DND-41 (cell line): ENCODE measurements around the gene DNAH14.
"Not testable (repeated sequence)": the region's sequence is repeated elsewhere in the genome, so short reads cannot be mapped to it uniquely, and the experiment has no call there.

ENCODE experiments used
- ATAC-seq: fragments of 200-7000 bp; cut with Tn5 transposase; 3 replicates; pipeline ENCODE4 v1.9.1; 2021; ENCODE audit warnings: low read depth; ENCODE audit not compliant: insufficient read depth
- DNase-seq: peaks from one replicate; pipeline ENCODE4 v3.0.0-alpha.2; 2020
- H2AFZ ChIP-seq: 2 replicates; pipeline ENCODE4 v1.6.0; 2012; ENCODE audit warnings: low read depth, low read length
- H3K27ac ChIP-seq: 2 replicates; pipeline ENCODE4 v1.5.1; 2012; ENCODE audit warnings: low read length, inconsistent platforms
- H3K27me3 ChIP-seq: fragments of 200-600 bp; sonication (generic); 2 replicates; pipeline ENCODE4 v1.6.0; 2012; ENCODE audit warnings: low read length, mild to moderate bottlenecking, inconsistent platforms; ENCODE audit not compliant: insufficient read depth, poor library complexity
- H3K36me3 ChIP-seq: 2 replicates; pipeline ENCODE4 v1.5.1; 2012; ENCODE audit warnings: low read length, inconsistent platforms; ENCODE audit not compliant: insufficient read depth
- H3K4me1 ChIP-seq: 2 replicates; pipeline ENCODE4 v1.5.1; 2012; ENCODE audit warnings: mild to moderate bottlenecking, low read length; ENCODE audit not compliant: insufficient read depth
- H3K4me2 ChIP-seq: 2 replicates; pipeline ENCODE4 v1.6.0; 2012; ENCODE audit warnings: mild to moderate bottlenecking, moderate library complexity, low read length, inconsistent platforms; ENCODE audit not compliant: insufficient read depth
- H3K4me3 ChIP-seq, 2 experiments: fragments of 200-600 bp in 1 of 2; shearing (Covaris generic) in 1 of 2; 2 replicates each; pipeline ENCODE4 v1.5.1; 2012 to 2016; ENCODE audit warnings: inconsistent platforms in 2 of 2, low read length in 2 of 2, mild to moderate bottlenecking in 2 of 2, low read depth in 1 of 2, moderate library complexity in 1 of 2
- H3K79me2 ChIP-seq: 2 replicates; pipeline ENCODE4 v1.6.0; 2012; ENCODE audit warnings: low read length, inconsistent platforms; ENCODE audit not compliant: insufficient read depth
- H3K9ac ChIP-seq: 2 replicates; pipeline ENCODE4 v1.6.0; 2012; ENCODE audit warnings: low read depth, mild to moderate bottlenecking, inconsistent platforms, low read length, moderate library complexity
- H3K9me3 ChIP-seq: 2 replicates; pipeline ENCODE4 v1.5.1; 2012; ENCODE audit warnings: low read length, moderate library complexity, mild to moderate bottlenecking, inconsistent platforms; ENCODE audit not compliant: insufficient read depth, severe bottlenecking
- H4K20me1 ChIP-seq: 2 replicates; pipeline ENCODE4 v1.6.0; 2012; ENCODE audit warnings: low read length; ENCODE audit not compliant: insufficient read depth
- CTCF ChIP-seq: IDR thresholded peaks from 2 replicates; pipeline ENCODE4 v1.5.1; 2012; ENCODE audit warnings: borderline replicate concordance, low read length, moderate library complexity, mild to moderate bottlenecking; ENCODE audit not compliant: poor library complexity, severe bottlenecking; ENCODE audit errors: extremely low read depth
- EZH2 ChIP-seq: IDR thresholded peaks from 3 replicates; pipeline ENCODE4 v1.6.1; 2012; ENCODE audit warnings: borderline replicate concordance, low read depth, mild to moderate bottlenecking, moderate library complexity, low read length, inconsistent platforms; ENCODE audit not compliant: severe bottlenecking

DNAH14 gene

GRCh38 chr1:224958490-224958889 is 29.0 kb downstream of the DNAH14 start:
- no peak overlapping the region for H3K4me2 ChIP-seq
- no peak for TF ChIP-seq EZH2
- TF ChIP-seq CTCF: no peak
- H3K36me3 ChIP-seq: no peaks in the 10 kb centered on the region
- no peaks in the 10 kb centered on the region for H3K9me3 ChIP-seq
- H3K79me2 ChIP-seq: no peaks in the 10 kb centered on the region
- H3K9ac ChIP-seq: no peak overlapping the region
- no peak overlapping the region for H3K27ac ChIP-seq
- ATAC-seq: no peak
- no peak for DNase-seq
- H3K4me1 ChIP-seq: no peaks in the 10 kb centered on the region
- no peaks in the 10 kb centered on the region for H4K20me1 ChIP-seq
- H2AFZ ChIP-seq: no peak overlapping the region
- H3K4me3 ChIP-seq: no peak overlapping the region
- H3K27me3 ChIP-seq: peaks cover 4% of the 10 kb centered on the region

GRCh38 chr1:224959115-224959514 is 29.6 kb downstream of the DNAH14 start:
- no peak overlapping the region for H3K27ac ChIP-seq
- H4K20me1 ChIP-seq: no peaks in the 10 kb centered on the region
- H3K9me3 ChIP-seq: no peaks in the 10 kb centered on the region
- DNase-seq: no peak
- H3K9ac ChIP-seq: no peak overlapping the region
- no peaks in the 10 kb centered on the region for H3K79me2 ChIP-seq
- no peak overlapping the region for H3K4me2 ChIP-seq
- H2AFZ ChIP-seq: no peak overlapping the region
- no peaks in the 10 kb centered on the region for H3K36me3 ChIP-seq
- TF ChIP-seq EZH2 (no peak), CTCF (no peak)
- no peak overlapping the region for H3K4me3 ChIP-seq
- H3K4me1 ChIP-seq: no peaks in the 10 kb centered on the region
- peaks cover 4% of the 10 kb centered on the region for H3K27me3 ChIP-seq
- no peak for ATAC-seq

- TF ChIP-seq CTCF (no peak), EZH2 (no peak)
- H3K4me3 ChIP-seq: no peak overlapping the region
- H3K4me2 ChIP-seq: no peak overlapping the region
- H3K9ac ChIP-seq: no peak overlapping the region
- H4K20me1 ChIP-seq: no peaks in the 10 kb centered on the region
- H3K4me1 ChIP-seq: no peaks in the 10 kb centered on the region
- DNase-seq (no peak), ATAC-seq (no peak)
- no peaks in the 10 kb centered on the region for H3K36me3 ChIP-seq
- H3K79me2 ChIP-seq: no peaks in the 10 kb centered on the region
- H3K27me3 ChIP-seq: peaks cover 4% of the 10 kb centered on the region
- no peak overlapping the region for H3K27ac ChIP-seq
- H3K9me3 ChIP-seq: no peaks in the 10 kb centered on the region
- no peak overlapping the region for H2AFZ ChIP-seq
Measured at GRCh38 chr1:224959656-224960055, 30.2 kb downstream of the DNAH14 start.

- H4K20me1 ChIP-seq: no peaks in the 10 kb centered on the region
- no peak overlapping the region for H2AFZ ChIP-seq
- no peak overlapping the region for H3K27ac ChIP-seq
- no peaks in the 10 kb centered on the region for H3K36me3 ChIP-seq
- DNase-seq (no peak), ATAC-seq (no peak)
- H3K9ac ChIP-seq: no peak overlapping the region
- no peak overlapping the region for H3K4me2 ChIP-seq
- H3K9me3 ChIP-seq: no peaks in the 10 kb centered on the region
- H3K4me1 ChIP-seq: no peaks in the 10 kb centered on the region
- no peak overlapping the region for H3K4me3 ChIP-seq
- TF ChIP-seq EZH2: no peak
- TF ChIP-seq CTCF: no peak
- H3K27me3 ChIP-seq: no peaks in the 10 kb centered on the region
- no peaks in the 10 kb centered on the region for H3K79me2 ChIP-seq
Measured at GRCh38 chr1:224980181-224980580, 50.7 kb downstream of the DNAH14 start.

GRCh38 chr1:224981922-224982354 is 52.5 kb downstream of the DNAH14 start:
- not testable (repeated sequence) for H3K79me2 ChIP-seq, H3K4me3 ChIP-seq, DNase-seq, H3K9ac ChIP-seq, H3K27ac ChIP-seq, H3K4me2 ChIP-seq, H3K27me3 ChIP-seq, H3K9me3 ChIP-seq, ATAC-seq, H3K36me3 ChIP-seq, H4K20me1 ChIP-seq, H3K4me1 ChIP-seq, H2AFZ ChIP-seq
